Ishikawa (cell line): ENCODE data around the gene TERT.

ENCODE experiments used
- CEBPB ChIP-seq: IDR thresholded peaks from 2 replicates; pipeline ENCODE4 v1.6.1; 2012
- FOXM1 ChIP-seq: IDR thresholded peaks from 2 replicates; pipeline ENCODE4 v1.6.1; 2012; ENCODE audit warnings: low read depth, borderline replicate concordance
- MAX ChIP-seq: IDR thresholded peaks from 2 replicates; pipeline ENCODE4 v1.6.1; 2012
- REST ChIP-seq: IDR thresholded peaks from 2 replicates; pipeline ENCODE4 v1.6.1; 2012; ENCODE audit warnings: low read depth, mild to moderate bottlenecking
- TAF1 ChIP-seq: IDR thresholded peaks from 2 replicates; pipeline ENCODE4 v1.6.1; 2012; ENCODE audit warnings: low read depth, mild to moderate bottlenecking
- YY1 ChIP-seq: IDR thresholded peaks from 2 replicates; pipeline ENCODE4 v1.6.1; 2012; ENCODE audit warnings: low read depth

GRCh38 chr5:1299511-1299850, 4.6 kb upstream of the TERT start:
- TF ChIP-seq TAF1 (no peak), FOXM1 (no peak), MAX (no peak), CEBPB (no peak), YY1 (no peak), REST (no peak)
